ENCODE measurements around the gene CDH16.

The CDH16 gene

DNA sequence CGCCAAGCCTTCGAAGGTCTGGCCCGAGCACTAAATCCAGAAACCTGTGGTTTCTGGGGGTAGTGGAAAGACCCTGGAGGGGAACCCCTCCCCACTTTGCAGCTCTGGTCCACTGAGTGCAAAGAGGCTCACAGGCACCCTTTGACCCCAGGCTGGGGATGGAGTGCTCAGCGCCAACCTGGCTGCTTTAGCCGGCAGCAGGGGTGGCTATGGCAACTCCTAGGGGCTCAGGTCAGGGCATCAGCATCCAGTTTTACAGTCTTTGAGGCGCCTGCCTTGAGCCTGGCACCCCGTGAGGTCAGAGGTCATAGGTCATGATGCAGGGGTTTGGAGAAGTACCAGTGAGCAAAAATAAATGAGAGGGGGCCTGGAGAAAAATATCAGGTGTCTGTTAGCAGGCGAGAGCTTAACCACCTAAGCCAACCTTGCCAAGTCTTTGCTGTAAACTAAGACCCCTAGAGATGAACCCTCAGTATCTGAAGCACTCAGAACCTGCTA lies 56.6 kb downstream of the CDH16 start:
- no peaks in the 10 kb centered on the region for H3K9me3 ChIP-seq (replicated peaks in 1 of 2; ENCODE audit: control insufficient read depth in 2 of 2, insufficient read depth in 1 of 2, low read depth in 1 of 2, low read length in 2 of 2)
- no peaks in the 10 kb centered on the region for H3K36me3 ChIP-seq (replicated peaks in 1 of 2; ENCODE audit: control insufficient read depth in 2 of 2, insufficient read depth in 2 of 2, low read length in 2 of 2)
- no peak overlapping the region for H4K91ac ChIP-seq (ENCODE audit: low read depth, low read length, poor library complexity)
- WGBS, 2 donors (ENCODE audit: extremely low coverage in 2 of 2, insufficient read length in 2 of 2, insufficient replicate concordance in 1 of 2): no CpG with 5 or more reads among the region's 8 CpGs
- no peak overlapping the region for H3K23ac ChIP-seq (ENCODE audit: low read depth, low read length, poor library complexity)
- H2BK120ac ChIP-seq (ENCODE audit: low read depth, low read length): no peak overlapping the region
- H3K14ac ChIP-seq (ENCODE audit: low read length): no peak overlapping the region
- no peak overlapping the region for H4K8ac ChIP-seq (ENCODE audit: low read depth, low read length)
- H3K79me1 ChIP-seq (ENCODE audit: low read depth, low read length): no peaks in the 10 kb centered on the region
- H2BK15ac ChIP-seq (ENCODE audit: low read length): no peak overlapping the region
- H2BK12ac ChIP-seq (ENCODE audit: low read length): no peak overlapping the region
- H2AK5ac ChIP-seq (ENCODE audit: low read depth, low read length): no peak overlapping the region
- H3K4me1 ChIP-seq (ENCODE audit: control insufficient read depth in 2 of 2, insufficient read depth in 1 of 2, low read depth in 1 of 2, low read length in 2 of 2): peaks cover 0 to 2% of the 10 kb centered on the region in 2 donors
- H2AFZ ChIP-seq (ENCODE audit: low read length): no peak overlapping the region
- H3K4ac ChIP-seq (ENCODE audit: low read length): no peak overlapping the region
- no peak overlapping the region for H3K18ac ChIP-seq (ENCODE audit: low read length)
- no peak overlapping the region for H3K9ac ChIP-seq (ENCODE audit: low read depth, low read length, poor library complexity)
- DNase-seq (ENCODE audit: low spot score): no peak
- no peak overlapping the region for H2BK5ac ChIP-seq (ENCODE audit: low read length)
- no peak overlapping the region for H3K4me2 ChIP-seq (ENCODE audit: insufficient read depth, low read length, poor library complexity, severe bottlenecking)
- no peak overlapping the region for H3K27ac ChIP-seq (replicated peaks; ENCODE audit: low read length)
- peaks cover 0 to 14% (median 0%) of the 10 kb centered on the region in 3 experiments for H3K27me3 ChIP-seq (ENCODE audit: control insufficient read depth in 3 of 3, insufficient read depth in 3 of 3, low read depth in 1 of 3, low read length in 3 of 3)
- no peak overlapping the region for H3K4me3 ChIP-seq (ENCODE audit: low read length in 2 of 2)

DNA sequence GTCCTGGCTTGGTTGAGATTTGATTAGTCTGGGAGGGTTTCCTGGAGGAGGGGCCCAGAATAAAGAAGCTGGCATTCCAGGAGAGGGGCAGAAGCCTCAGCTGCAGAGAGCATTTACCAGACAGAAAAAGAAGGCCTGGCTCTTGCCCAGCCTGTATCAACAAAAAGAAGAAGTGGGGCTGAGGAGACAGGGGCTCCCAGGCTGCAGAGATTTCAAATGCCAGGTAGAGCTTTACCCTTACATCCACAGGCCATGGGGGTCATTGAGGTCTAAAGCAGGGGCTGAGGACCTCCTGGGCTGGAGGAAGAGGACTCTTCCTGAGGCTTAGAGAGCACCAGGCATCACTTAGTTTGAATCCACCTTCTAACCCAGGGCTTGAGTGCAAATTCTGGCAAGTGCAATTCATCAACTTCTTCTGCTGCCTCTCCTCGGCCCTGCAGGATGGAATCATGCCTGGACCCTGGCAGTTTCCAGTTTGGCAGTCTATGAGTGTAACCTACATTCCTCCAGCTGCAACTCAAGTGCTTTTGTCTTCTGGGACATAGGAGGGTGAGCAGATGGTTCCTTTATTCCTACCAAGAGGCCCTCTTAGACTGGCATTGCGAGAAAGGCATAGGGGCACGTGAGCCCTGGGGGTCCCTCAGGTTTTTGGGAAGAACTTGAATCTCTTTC lies 59.2 kb downstream of the CDH16 start:
- H3K4me3 ChIP-seq (ENCODE audit: low read length in 2 of 2): no peak overlapping the region

DNA sequence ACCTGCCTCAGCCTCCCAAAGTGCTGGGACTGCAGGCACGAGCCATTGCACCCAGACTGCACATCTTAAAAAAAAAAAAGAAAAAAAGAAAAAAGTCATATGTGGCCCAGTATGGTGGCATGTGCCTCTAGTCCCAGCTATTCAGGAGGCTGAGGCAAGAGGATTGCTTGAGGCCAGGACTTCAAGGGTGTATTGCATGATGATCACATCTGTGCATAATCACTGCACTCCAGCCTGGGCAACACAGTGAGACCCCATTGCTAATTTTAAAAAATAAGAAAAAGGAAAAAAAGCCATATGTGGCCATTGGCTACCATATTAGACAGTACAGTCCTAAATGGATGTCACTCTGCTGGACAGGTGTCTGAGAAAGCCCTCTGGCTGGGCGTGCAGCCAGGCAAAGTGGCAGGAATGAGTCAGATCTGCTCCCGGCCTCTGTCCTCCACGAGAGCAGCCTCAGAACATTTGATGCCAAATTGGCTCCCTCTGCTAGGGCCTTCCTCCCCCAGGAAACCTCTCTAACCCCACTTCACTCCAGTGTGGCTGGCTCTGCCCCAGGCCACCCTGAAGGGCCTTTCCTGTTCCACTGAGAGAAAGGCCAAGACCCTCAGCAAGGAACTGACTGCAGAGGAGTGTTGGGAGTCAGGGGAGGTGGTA lies 59.8 kb downstream of the CDH16 start:
- Histone ChIP-seq H2BK15ac (ENCODE audit: low read length) (no peak overlapping the region), H2AK5ac (ENCODE audit: low read depth, low read length) (no peak overlapping the region), H3K79me1 (ENCODE audit: low read depth, low read length) (no peaks in the 10 kb centered on the region), H3K27me3 (ENCODE audit: control insufficient read depth in 3 of 3, insufficient read depth in 3 of 3, low read depth in 1 of 3, low read length in 3 of 3) (peaks cover 0 to 36% (median 0%) of the 10 kb centered on the region in 3 experiments), H2BK5ac (ENCODE audit: low read length) (no peak overlapping the region), H3K14ac (ENCODE audit: low read length) (no peak overlapping the region), H3K4me1 (ENCODE audit: control insufficient read depth in 2 of 2, insufficient read depth in 1 of 2, low read depth in 1 of 2, low read length in 2 of 2) (peaks cover 0 to 2% of the 10 kb centered on the region in 2 donors), H2BK12ac (ENCODE audit: low read length) (no peak overlapping the region), H2AFZ (ENCODE audit: low read length) (peak overlapping the region; percentile 33), H4K91ac (ENCODE audit: low read depth, low read length, poor library complexity) (no peak overlapping the region), H2BK120ac (ENCODE audit: low read depth, low read length) (no peak overlapping the region), H3K23ac (ENCODE audit: low read depth, low read length, poor library complexity) (no peak overlapping the region), H3K9me3 (replicated peaks in 1 of 2; ENCODE audit: control insufficient read depth in 2 of 2, insufficient read depth in 1 of 2, low read depth in 1 of 2, low read length in 2 of 2) (no peaks in the 10 kb centered on the region), H3K4me2 (ENCODE audit: insufficient read depth, low read length, poor library complexity, severe bottlenecking) (no peak overlapping the region), H3K36me3 (replicated peaks in 1 of 2; ENCODE audit: control insufficient read depth in 2 of 2, insufficient read depth in 2 of 2, low read length in 2 of 2) (no peaks in the 10 kb centered on the region), H3K18ac (ENCODE audit: low read length) (peak overlapping the region; percentile 12), H4K8ac (ENCODE audit: low read depth, low read length) (no peak overlapping the region), H3K4me3 (ENCODE audit: low read length in 2 of 2) (no peak overlapping the region), H3K27ac (replicated peaks; ENCODE audit: low read length) (no peak overlapping the region), H3K9ac (ENCODE audit: low read depth, low read length, poor library complexity) (no peak overlapping the region), H3K4ac (ENCODE audit: low read length) (no peak overlapping the region)
- WGBS, 2 donors (ENCODE audit: extremely low coverage in 2 of 2, insufficient read length in 2 of 2, insufficient replicate concordance in 1 of 2): no CpG with 5 or more reads among the region's 4 CpGs
- no peak for DNase-seq (ENCODE audit: low spot score)

More for the DNA sequence above, 59.2 kb downstream of the CDH16 start:
- no peak overlapping the region for H3K4ac ChIP-seq (ENCODE audit: low read length)
- no peak overlapping the region for H2BK5ac ChIP-seq (ENCODE audit: low read length)
- no peak overlapping the region for H3K18ac ChIP-seq (ENCODE audit: low read length)
- no peak overlapping the region for H3K27ac ChIP-seq (replicated peaks; ENCODE audit: low read length)
- H2AK5ac ChIP-seq (ENCODE audit: low read depth, low read length): no peak overlapping the region
- H4K8ac ChIP-seq (ENCODE audit: low read depth, low read length): no peak overlapping the region
- DNase-seq (ENCODE audit: low spot score): no peak
- H3K4me2 ChIP-seq (ENCODE audit: insufficient read depth, low read length, poor library complexity, severe bottlenecking): no peak overlapping the region
- no peak overlapping the region for H3K9ac ChIP-seq (ENCODE audit: low read depth, low read length, poor library complexity)
- H3K23ac ChIP-seq (ENCODE audit: low read depth, low read length, poor library complexity): no peak overlapping the region
- peak overlapping the region; percentile 33 for H2AFZ ChIP-seq (ENCODE audit: low read length)
- H3K14ac ChIP-seq (ENCODE audit: low read length): no peak overlapping the region
- no peak overlapping the region for H4K91ac ChIP-seq (ENCODE audit: low read depth, low read length, poor library complexity)
- H3K27me3 ChIP-seq (ENCODE audit: control insufficient read depth in 3 of 3, insufficient read depth in 3 of 3, low read depth in 1 of 3, low read length in 3 of 3): peaks cover 0 to 30% (median 0%) of the 10 kb centered on the region in 3 experiments
- no peaks in the 10 kb centered on the region for H3K36me3 ChIP-seq (replicated peaks in 1 of 2; ENCODE audit: control insufficient read depth in 2 of 2, insufficient read depth in 2 of 2, low read length in 2 of 2)
- H3K9me3 ChIP-seq (replicated peaks in 1 of 2; ENCODE audit: control insufficient read depth in 2 of 2, insufficient read depth in 1 of 2, low read depth in 1 of 2, low read length in 2 of 2): no peaks in the 10 kb centered on the region
- H2BK120ac ChIP-seq (ENCODE audit: low read depth, low read length): no peak overlapping the region
- H3K4me1 ChIP-seq (ENCODE audit: control insufficient read depth in 2 of 2, insufficient read depth in 1 of 2, low read depth in 1 of 2, low read length in 2 of 2): peaks cover 0 to 2% of the 10 kb centered on the region in 2 donors
- WGBS, 2 donors (ENCODE audit: extremely low coverage in 2 of 2, insufficient read length in 2 of 2, insufficient replicate concordance in 1 of 2): no CpG with 5 or more reads among the region's 3 CpGs
- no peak overlapping the region for H2BK15ac ChIP-seq (ENCODE audit: low read length)
- H2BK12ac ChIP-seq (ENCODE audit: low read length): no peak overlapping the region
- H3K79me1 ChIP-seq (ENCODE audit: low read depth, low read length): no peaks in the 10 kb centered on the region

Data from neuronal stem cell (in vitro differentiated cells).